OCI-LY1 (cell line): ENCODE results near the gene LAMA4.

ENCODE experiments used
- H2AFZ ChIP-seq: fragments of 200-600 bp; sonication (generic), shearing (Covaris generic); 2 replicates; pipeline ENCODE4 v1.6.0; 2014; ENCODE audit warnings: antibody characterized with exemption, mild to moderate bottlenecking, low read length
- H3F3A ChIP-seq: fragments of 200-600 bp; sonication (generic), shearing (Covaris generic); 2 replicates; pipeline ENCODE4 v1.6.0; 2014; ENCODE audit warnings: mild to moderate bottlenecking, antibody characterized with exemption, low read length, moderate library complexity; ENCODE audit not compliant: insufficient read depth
- H3K27ac ChIP-seq: fragments of 200-600 bp; sonication (generic); 2 replicates; pipeline ENCODE4 v1.5.1; 2014; ENCODE audit warnings: low read length, mixed run types, mild to moderate bottlenecking, low read depth; ENCODE audit not compliant: poor library complexity, severe bottlenecking
- H3K27me3 ChIP-seq: fragments of 200-600 bp; sonication (generic); 2 replicates; pipeline ENCODE4 v1.6.0; 2014; ENCODE audit warnings: antibody characterized with exemption, mild to moderate bottlenecking, low read length, moderate library complexity; ENCODE audit not compliant: insufficient read depth
- H3K36me3 ChIP-seq: fragments of 200-600 bp; sonication (generic); 2 replicates; pipeline ENCODE4 v1.6.1; 2014; ENCODE audit warnings: mild to moderate bottlenecking, antibody characterized with exemption, low read length, moderate library complexity, mixed read lengths; ENCODE audit not compliant: insufficient read depth
- H3K4me1 ChIP-seq: fragments of 200-600 bp; sonication (generic); 2 replicates; pipeline ENCODE4 v1.5.1; 2014; ENCODE audit warnings: mild to moderate bottlenecking, low read length, moderate library complexity; ENCODE audit not compliant: insufficient read depth, severe bottlenecking
- H3K4me2 ChIP-seq: fragments of 200-600 bp; sonication (generic), shearing (Covaris generic); 2 replicates; pipeline ENCODE4 v1.6.1; 2014; ENCODE audit warnings: low read length
- H3K4me3 ChIP-seq: fragments of 200-600 bp; sonication (generic); 2 replicates; pipeline ENCODE4 v1.5.1; 2014; ENCODE audit warnings: low read length, low read depth, mild to moderate bottlenecking, mixed read lengths; ENCODE audit not compliant: poor library complexity, severe bottlenecking
- H3K79me2 ChIP-seq: fragments of 200-600 bp; shearing (Covaris generic); 2 replicates; pipeline ENCODE4 v1.6.1; 2016; ENCODE audit warnings: mixed run types, low read length, mixed read lengths; ENCODE audit not compliant: insufficient read depth
- H3K9ac ChIP-seq: fragments of 200-600 bp; sonication (generic), shearing (Covaris generic); 2 replicates; pipeline ENCODE4 v1.6.1; 2014; ENCODE audit warnings: mild to moderate bottlenecking, low read length, mixed read lengths
- H3K9me2 ChIP-seq: fragments of 200-600 bp; sonication (generic), shearing (Covaris generic); 2 replicates; pipeline ENCODE4 v1.6.1; 2014; ENCODE audit warnings: low read depth, mild to moderate bottlenecking, low read length, mixed read lengths
- H3K9me3 ChIP-seq: fragments of 200-600 bp; shearing (Covaris generic); 2 replicates; pipeline ENCODE4 v1.6.1; 2014; ENCODE audit warnings: low read length, mixed read lengths
- H4K20me1 ChIP-seq: fragments of 200-600 bp; sonication (generic), shearing (Covaris generic); 2 replicates; pipeline ENCODE4 v1.6.0; 2016; ENCODE audit warnings: mild to moderate bottlenecking, low read length; ENCODE audit not compliant: insufficient read depth
- CTCF ChIP-seq: fragments of 200-600 bp; sonication (generic), shearing (Covaris generic); IDR thresholded peaks from 2 replicates; pipeline ENCODE4 v1.5.1; 2017; ENCODE audit warnings: mild to moderate bottlenecking, antibody characterized with exemption, low read length, moderate library complexity, mixed read lengths
- EZH2 ChIP-seq: fragments of 200-600 bp; sonication (generic), shearing (Covaris generic); IDR thresholded peaks from 2 replicates; pipeline ENCODE4 v1.8.0; 2017; ENCODE audit warnings: borderline replicate concordance, mixed run types, mild to moderate bottlenecking, antibody characterized with exemption, low read length, moderate library complexity, mixed read lengths

The LAMA4 gene

GRCh38 chr6:112179631-112180030 lies 74.7 kb downstream of the LAMA4 start:
- H3K27me3 ChIP-seq: no peaks in the 10 kb centered on the region
- H4K20me1 ChIP-seq: no peaks in the 10 kb centered on the region
- no peaks in the 10 kb centered on the region for H3K36me3 ChIP-seq
- no peak overlapping the region for H3K9ac ChIP-seq
- no peaks in the 10 kb centered on the region for H3K79me2 ChIP-seq
- H3K4me3 ChIP-seq: no peak overlapping the region
- H3F3A ChIP-seq: no peaks in the 10 kb centered on the region
- H3K9me2 ChIP-seq: no peaks in the 10 kb centered on the region
- H3K9me3 ChIP-seq: no peaks in the 10 kb centered on the region
- no peaks in the 10 kb centered on the region for H3K4me1 ChIP-seq
- no peak overlapping the region for H2AFZ ChIP-seq
- H3K4me2 ChIP-seq: no peak overlapping the region
- TF ChIP-seq EZH2 (no peak), CTCF (no peak)
- no peak overlapping the region for H3K27ac ChIP-seq

- Histone ChIP-seq H3K36me3 (no peaks in the 10 kb centered on the region), H4K20me1 (no peaks in the 10 kb centered on the region), H3K4me1 (no peaks in the 10 kb centered on the region), H3K4me3 (no peak overlapping the region), H3F3A (no peaks in the 10 kb centered on the region), H3K27me3 (no peaks in the 10 kb centered on the region), H3K4me2 (no peak overlapping the region), H3K27ac (no peak overlapping the region), H3K9ac (no peak overlapping the region), H2AFZ (no peak overlapping the region), H3K9me2 (no peaks in the 10 kb centered on the region), H3K79me2 (no peaks in the 10 kb centered on the region), H3K9me3 (no peaks in the 10 kb centered on the region)
- no peak for TF ChIP-seq EZH2
- TF ChIP-seq CTCF: no peak
Measured at GRCh38 chr6:112178846-112179245, 75.5 kb downstream of the LAMA4 start.

- Histone ChIP-seq H2AFZ (no peak overlapping the region), H3K36me3 (no peaks in the 10 kb centered on the region), H3K9me3 (no peaks in the 10 kb centered on the region), H4K20me1 (no peaks in the 10 kb centered on the region), H3K79me2 (no peaks in the 10 kb centered on the region), H3K4me3 (no peak overlapping the region), H3K4me1 (no peaks in the 10 kb centered on the region), H3K27ac (no peak overlapping the region), H3K9me2 (no peaks in the 10 kb centered on the region), H3K9ac (no peak overlapping the region), H3F3A (no peaks in the 10 kb centered on the region), H3K27me3 (no peaks in the 10 kb centered on the region), H3K4me2 (no peak overlapping the region)
- TF ChIP-seq CTCF (no peak), EZH2 (no peak)
Measured at GRCh38 chr6:112177092-112177491, 77.3 kb downstream of the LAMA4 start.
